Left ventricle myocardium inferior (tissue), 1 donor: Measurements from ENCODE around the gene RASSF4. TPM values are rescaled to one million over a fixed set of nuclear protein-coding genes. Genes with fewer than 3 reads are reported as not detected.

Experiments
- DNase-seq: peaks from one replicate; pipeline ENCODE4 v3.0.0-alpha.2; 2020
- H3K27ac ChIP-seq: fragments of 200-600 bp; replicated peaks from 2 replicates; pipeline ENCODE4 v1.8.0; 2021
- H3K27me3 ChIP-seq: fragments of 200-600 bp; 2 replicates; pipeline ENCODE4 v1.8.0; 2021; ENCODE audit warnings: low read depth
- H3K36me3 ChIP-seq: fragments of 200-600 bp; 2 replicates; pipeline ENCODE4 v1.8.0; 2021
- H3K4me1 ChIP-seq: fragments of 200-600 bp; 2 replicates; pipeline ENCODE4 v1.8.0; 2021
- H3K4me3 ChIP-seq: fragments of 200-600 bp; 2 replicates; pipeline ENCODE4 v1.8.0; 2021; ENCODE audit warnings: mild to moderate bottlenecking, moderate library complexity
- H3K9me3 ChIP-seq: fragments of 200-600 bp; replicated peaks from 2 replicates; pipeline ENCODE4 v1.8.0; 2021
- intact Hi-C: fragments of 100-400 bp; cut with micrococcal nuclease; formaldehyde crosslinking; loops from one replicate; pipeline ENCODE4 v1.11.0; 2022
- total RNA-seq: library from RNA; stranded (reverse); fragmentation: NEBNext Ultra II Directional; extraction: Animal tissue kit (Norgen Biotek cat#: 25700); gene quantifications from one replicate; pipeline ENCODE4 v1.2.1, GENCODE V29; 2021
- TF ChIP-seq, protein P1 (sequence below): fragments of 200-600 bp; IDR thresholded peaks from 2 replicates; pipeline ENCODE4 v1.8.0; 2021; ENCODE audit warnings: antibody characterized with exemption, mild to moderate bottlenecking, borderline replicate concordance
- donor health status: DM: no; HTN: yes; CAD: no; lungs with severe emphysema.

RASSF4 gene
- total RNA-seq, 1 donor from 2014 or later, result 103 TPM

DNA sequence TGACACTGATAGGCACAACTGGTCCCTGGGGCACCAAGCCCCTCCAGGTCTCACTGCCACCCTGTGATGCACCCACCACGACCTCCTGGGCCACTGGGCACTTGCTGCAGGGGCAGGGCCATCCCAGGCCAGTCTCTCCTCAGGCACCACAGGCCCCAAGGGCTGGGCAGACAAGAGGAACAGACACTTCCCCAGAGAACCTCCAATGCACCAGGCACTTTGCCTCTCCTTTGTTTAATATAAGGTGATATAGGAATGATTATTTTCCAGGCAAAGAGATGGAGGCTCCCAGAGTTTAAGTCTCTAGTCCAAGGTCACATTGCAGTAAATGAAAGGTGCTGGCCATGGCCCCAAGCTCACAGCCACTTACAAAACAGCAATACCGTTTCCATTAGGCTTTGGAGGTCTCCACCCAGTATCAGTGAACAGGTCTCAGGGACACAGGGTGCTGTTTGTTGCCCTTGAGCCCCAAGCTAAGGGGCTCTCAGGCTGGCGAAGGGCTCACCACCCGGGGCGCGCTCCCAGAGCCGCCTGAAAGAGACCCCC is 14.6 kb downstream of the RASSF4 start:
- TF ChIP-seq, protein P1, sequence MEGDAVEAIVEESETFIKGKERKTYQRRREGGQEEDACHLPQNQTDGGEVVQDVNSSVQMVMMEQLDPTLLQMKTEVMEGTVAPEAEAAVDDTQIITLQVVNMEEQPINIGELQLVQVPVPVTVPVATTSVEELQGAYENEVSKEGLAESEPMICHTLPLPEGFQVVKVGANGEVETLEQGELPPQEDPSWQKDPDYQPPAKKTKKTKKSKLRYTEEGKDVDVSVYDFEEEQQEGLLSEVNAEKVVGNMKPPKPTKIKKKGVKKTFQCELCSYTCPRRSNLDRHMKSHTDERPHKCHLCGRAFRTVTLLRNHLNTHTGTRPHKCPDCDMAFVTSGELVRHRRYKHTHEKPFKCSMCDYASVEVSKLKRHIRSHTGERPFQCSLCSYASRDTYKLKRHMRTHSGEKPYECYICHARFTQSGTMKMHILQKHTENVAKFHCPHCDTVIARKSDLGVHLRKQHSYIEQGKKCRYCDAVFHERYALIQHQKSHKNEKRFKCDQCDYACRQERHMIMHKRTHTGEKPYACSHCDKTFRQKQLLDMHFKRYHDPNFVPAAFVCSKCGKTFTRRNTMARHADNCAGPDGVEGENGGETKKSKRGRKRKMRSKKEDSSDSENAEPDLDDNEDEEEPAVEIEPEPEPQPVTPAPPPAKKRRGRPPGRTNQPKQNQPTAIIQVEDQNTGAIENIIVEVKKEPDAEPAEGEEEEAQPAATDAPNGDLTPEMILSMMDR, result no peak
- peaks cover 91% of the 10 kb centered on the region for H3K4me1 ChIP-seq
- H3K27ac ChIP-seq, result peak overlapping the region; percentile 96
- no peaks in the 10 kb centered on the region for H3K27me3 ChIP-seq
- peaks cover 69% of the 10 kb centered on the region for H3K36me3 ChIP-seq
- DNase-seq, result no peak
- intact Hi-C loops, result no loop called here
- peak overlapping the region; percentile 90 for H3K4me3 ChIP-seq
- H3K9me3 ChIP-seq, result no peaks in the 10 kb centered on the region

DNA sequence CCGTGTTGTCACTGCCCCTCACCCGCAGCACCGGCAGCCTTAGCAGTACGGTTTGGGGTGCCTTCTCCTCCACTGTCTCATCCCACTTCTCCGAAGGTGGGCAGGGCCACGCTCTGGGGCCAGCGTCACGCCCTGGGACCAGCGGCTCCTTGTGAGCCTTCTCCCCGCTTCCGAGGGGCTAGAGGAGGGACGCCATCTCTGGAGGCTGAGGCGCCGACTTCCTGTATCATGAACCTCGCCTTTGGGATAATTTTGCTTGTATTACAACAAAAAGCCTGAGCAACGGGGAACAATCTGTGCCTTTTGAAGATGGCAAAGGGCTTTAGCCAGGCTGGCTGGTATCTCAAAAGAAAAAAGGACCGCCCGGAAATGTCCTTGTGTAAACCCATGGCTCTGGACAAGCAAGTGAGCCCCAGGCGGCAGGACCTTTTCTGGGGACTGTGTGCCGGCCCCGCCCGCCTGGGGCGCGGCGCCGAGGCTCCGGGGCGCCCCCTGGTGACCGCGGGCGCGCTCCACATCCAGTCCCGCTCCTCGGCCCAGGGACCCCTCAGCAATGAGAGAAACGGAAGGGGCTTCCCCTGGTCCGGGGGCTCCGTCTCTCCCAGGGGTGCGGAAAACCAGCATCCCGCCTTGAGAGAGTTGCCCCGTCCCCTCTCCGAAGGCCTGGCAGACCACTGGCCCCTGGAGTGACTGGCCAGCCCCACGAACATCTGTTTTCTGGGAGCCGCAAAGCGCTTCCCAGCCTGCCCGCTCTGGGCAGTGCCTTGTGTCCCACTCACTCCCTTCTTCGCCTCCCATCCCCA is 15.2 kb downstream of the RASSF4 start:
- Histone ChIP-seq H3K9me3 (no peaks in the 10 kb centered on the region), H3K36me3 (peaks cover 64% of the 10 kb centered on the region), H3K4me3 (peak overlapping the region; percentile 90), H3K27ac (peak overlapping the region; percentile 96), H3K27me3 (no peaks in the 10 kb centered on the region), H3K4me1 (peaks cover 91% of the 10 kb centered on the region)
- intact Hi-C loops, result loop anchor here (5.0 kb wide), 1 partner anchor 43 kb away; no protein-coding TSS in a partner anchor
- TF ChIP-seq, protein P1, result peak; percentile 99
- DNase-seq, result peak; percentile 79

DNA sequence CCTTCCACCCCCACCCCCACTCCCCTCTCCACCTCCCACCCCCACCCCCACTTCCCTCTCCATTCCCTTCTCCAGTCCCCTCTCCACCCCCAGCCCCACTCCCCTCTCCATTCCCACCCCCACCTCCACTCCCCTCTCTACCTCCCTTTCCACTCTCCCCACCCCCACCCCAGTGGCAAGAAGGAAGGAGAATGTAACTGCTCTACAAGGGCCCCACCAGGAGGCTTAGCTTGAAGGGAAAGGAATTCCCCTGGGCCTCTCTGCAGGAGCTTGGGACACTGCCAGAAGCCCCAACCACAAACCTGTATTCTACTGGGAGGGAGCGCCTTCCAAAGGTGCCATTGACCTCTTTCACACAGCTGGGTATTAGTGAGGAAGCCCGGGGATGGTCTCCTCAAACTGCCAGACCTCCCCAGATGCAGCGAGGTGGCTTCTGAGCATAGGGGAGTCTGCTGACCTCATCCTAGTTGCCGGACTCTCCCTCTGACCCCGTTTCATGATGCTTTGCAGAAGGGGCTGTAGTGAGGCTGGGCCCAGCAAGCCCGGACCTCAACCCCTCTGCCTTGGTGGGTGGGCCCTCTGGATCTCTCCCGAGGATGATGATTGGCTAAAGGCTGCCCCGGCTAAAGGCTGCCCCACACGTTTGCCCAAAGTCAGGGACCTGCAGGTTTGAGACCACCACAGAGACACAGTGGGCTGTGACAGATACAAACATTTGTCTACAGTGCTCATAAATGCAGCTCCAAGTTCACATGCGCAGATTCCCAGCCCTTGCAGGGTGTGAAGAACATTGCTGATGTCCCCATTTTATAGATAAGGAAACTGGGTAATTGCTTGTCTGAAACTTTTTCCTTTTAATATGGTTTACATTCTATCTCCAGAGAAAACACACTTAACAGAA is 16.1 kb downstream of the RASSF4 start:
- no peak for DNase-seq
- Histone ChIP-seq H3K27ac (peak overlapping the region; percentile 96), H3K9me3 (no peaks in the 10 kb centered on the region), H3K27me3 (no peaks in the 10 kb centered on the region), H3K4me1 (peaks cover 91% of the 10 kb centered on the region), H3K36me3 (peaks cover 55% of the 10 kb centered on the region), H3K4me3 (peak overlapping the region; percentile 90)
- TF ChIP-seq, protein P1, result no peak
- intact Hi-C loops, result loop anchor here (5.0 kb wide), 1 partner anchor 43 kb away; no protein-coding TSS in a partner anchor

DNA sequence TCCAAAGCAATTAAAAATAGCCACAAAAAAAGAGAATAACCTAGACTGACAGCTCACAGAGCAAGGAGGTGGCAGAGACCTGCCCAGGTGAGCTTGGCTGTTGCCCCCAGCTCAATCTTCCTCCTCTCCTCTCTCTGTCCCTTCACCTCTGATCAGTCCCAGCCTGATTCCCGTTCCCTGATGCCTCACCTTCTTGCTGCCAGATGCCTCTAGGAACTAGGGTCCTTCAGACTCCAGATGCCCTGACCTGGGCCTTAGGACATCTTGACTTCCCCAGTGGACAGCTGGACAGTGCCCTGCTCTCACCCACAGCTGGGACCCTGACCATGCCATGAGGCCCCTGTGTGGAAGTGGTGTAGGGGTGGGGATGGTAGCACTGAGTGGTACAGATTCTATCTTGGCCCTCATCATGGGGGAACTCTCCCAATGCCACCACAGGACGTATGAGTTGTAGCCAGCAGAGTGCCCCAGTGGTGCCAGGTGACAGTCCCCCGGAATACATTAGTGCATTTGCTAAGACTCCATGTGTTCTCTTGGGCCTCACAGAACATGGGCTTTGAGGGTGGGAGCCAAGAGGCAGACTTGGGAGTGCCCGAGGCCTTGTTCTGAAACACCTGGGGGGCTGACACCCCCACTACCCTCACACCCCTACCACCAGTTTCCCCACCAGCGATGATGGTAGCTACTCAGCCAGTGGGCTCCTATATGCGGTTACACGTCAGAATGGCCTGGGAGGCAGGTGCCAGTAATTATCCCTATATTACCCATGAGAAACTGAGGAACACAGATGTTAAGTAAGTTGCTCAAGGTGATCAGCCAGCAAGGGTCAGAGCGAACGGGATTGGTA is 17.0 kb downstream of the RASSF4 start:
- H3K27me3 ChIP-seq, result no peaks in the 10 kb centered on the region
- no peak for DNase-seq
- peak overlapping the region; percentile 96 for H3K27ac ChIP-seq
- H3K4me1 ChIP-seq, result peaks cover 95% of the 10 kb centered on the region
- TF ChIP-seq, protein P1, result no peak
- peak overlapping the region; percentile 90 for H3K4me3 ChIP-seq
- intact Hi-C loops, result loop anchor here (5.0 kb wide), 1 partner anchor 44 kb away; no protein-coding TSS in a partner anchor
- peaks cover 46% of the 10 kb centered on the region for H3K36me3 ChIP-seq
- H3K9me3 ChIP-seq, result no peaks in the 10 kb centered on the region
